ENCODE results near the gene FAM20B. TPM values are rescaled to one million over a fixed set of nuclear protein-coding genes. Genes with fewer than 3 reads are reported as not detected.

The FAM20B gene
- total RNA-seq, 1 experiment from 2014 or later: 35.4 TPM

GRCh38 chr1:179115181-179115580 lies 89.5 kb downstream of the FAM20B start:
- Mint-ChIP-seq H3K4me3 (no peak overlapping the region), H3K9me3 (no peaks in the 10 kb centered on the region), H3K27me3 (ENCODE audit: low read depth) (no peaks in the 10 kb centered on the region), H3K27ac (no peak overlapping the region), H3K36me3 (ENCODE audit: insufficient read depth in 1 of 3, low read depth in 3 of 3) (peaks cover 29 to 57% (median 41%) of the 10 kb centered on the region in 3 experiments), H3K4me1 (peaks cover 4 to 6% of the 10 kb centered on the region in 2 experiments)
- Histone ChIP-seq H3K4ac (ENCODE audit: low read depth, low read length) (no peak overlapping the region), H2BK120ac (ENCODE audit: low read depth, low read length, poor library complexity, severe bottlenecking) (no peak overlapping the region), H3K9ac (ENCODE audit: extremely low read depth, insufficient read length, low read length) (no peak overlapping the region), H4K8ac (replicated peaks; ENCODE audit: insufficient read length, low read depth, low read length) (no peak overlapping the region), H3K23me2 (ENCODE audit: insufficient read length, low read depth, low read length, poor library complexity, severe bottlenecking) (no peaks in the 10 kb centered on the region), H2BK5ac (ENCODE audit: insufficient read length, low read length) (no peak overlapping the region), H3K9me3 (ENCODE audit: control insufficient read depth, low read depth, low read length) (no peaks in the 10 kb centered on the region), H3K27me3 (ENCODE audit: insufficient read depth, low read length) (no peaks in the 10 kb centered on the region), H3K4me2 (ENCODE audit: insufficient read depth, insufficient read length, low read length) (no peak overlapping the region), H2AK5ac (ENCODE audit: insufficient read length, low read length) (no peak overlapping the region), H3K4me1 (ENCODE audit: insufficient read depth, low read length) (0 out of 2 replicates have a peak, but pooled peaks cover 4% of the 10 kb centered on the region), H3K27ac (ENCODE audit: insufficient read length, low read depth, low read length) (no peak overlapping the region), H3K18ac (ENCODE audit: insufficient read length, low read depth, low read length) (no peak overlapping the region), H2BK15ac (ENCODE audit: low read depth, low read length) (no peak overlapping the region), H4K91ac (ENCODE audit: insufficient read length, low read depth, low read length) (no peak overlapping the region), H3T11ph (ENCODE audit: low read length) (no peak overlapping the region), H3K79me2 (ENCODE audit: insufficient read depth, low read length) (no peaks in the 10 kb centered on the region), H3K79me1 (ENCODE audit: insufficient read depth, low read depth, low read length, poor library complexity, severe bottlenecking) (no peaks in the 10 kb centered on the region), H2AFZ (ENCODE audit: low read length) (no peak overlapping the region), H3K14ac (ENCODE audit: insufficient read depth, low read length) (no peak overlapping the region), H3K56ac (ENCODE audit: insufficient read length, low read depth, low read length) (no peak overlapping the region), H3K23ac (ENCODE audit: insufficient read length, low read depth, low read length) (no peak overlapping the region), H2BK20ac (ENCODE audit: low read depth, low read length, poor library complexity, severe bottlenecking) (no peak overlapping the region), H2BK12ac (ENCODE audit: insufficient read length, low read depth, low read length) (no peak overlapping the region), H4K20me1 (ENCODE audit: control insufficient read depth, insufficient read depth, insufficient read length) (no peaks in the 10 kb centered on the region), H4K5ac (ENCODE audit: insufficient read length, low read depth, low read length) (no peak overlapping the region)
- no CpG with 5 or more reads among the region's 3 CpGs for WGBS (ENCODE audit: extremely low coverage, insufficient read length, low lambda C conversion rate)
- no peak for DNase-seq
- no peak for TF ChIP-seq CTCF (conservative IDR thresholded peaks at IDR 0.05)

Data from H9 (cell line).